ENCODE measurements around the gene PSIP1. TPM values are rescaled to one million over a fixed set of nuclear protein-coding genes. Genes with fewer than 3 reads are reported as not detected.
A peak's percentile ranks its signal among the peaks of the same experiment; 100 is the strongest.

The PSIP1 gene
- total and polyA plus RNA-seq, 2 experiments from 2014 or later = 35.1 to 37.3 TPM

GRCh38 chr9:15485836-15486666, 24.7 kb downstream of the PSIP1 start:
- H3K4me3 ChIP-seq = no peak overlapping the region
- no peaks in the 10 kb centered on the region for H3K4me1 ChIP-seq (ENCODE audit: insufficient read depth)
- no peaks in the 10 kb centered on the region for H3K27me3 ChIP-seq
- peak; percentile 53 for TF ChIP-seq CTCF (IDR thresholded peaks at IDR 0.05; ENCODE audit: poor library complexity)
- TF ChIP-seq EZH2 (IDR thresholded peaks at IDR 0.05; ENCODE audit: borderline replicate concordance) = no peak
- no peak for TF ChIP-seq EZH2phosphoT487 (IDR thresholded peaks at IDR 0.05; ENCODE audit: low read depth, severe bottlenecking, unreplicated experiment)
- no peak overlapping the region for H3K4me2 ChIP-seq
- DNase-seq (ENCODE audit: low spot score) = peak; percentile 29
- WGBS (ENCODE audit: low lambda C conversion rate, missing lambda C conversion rate) = 75% methylated on average over 2 of the region's 2 CpGs
- no peaks in the 10 kb centered on the region for H3K36me3 ChIP-seq (replicated peaks; ENCODE audit: insufficient read depth, low read depth)
- no peaks in the 10 kb centered on the region for H3K9me3 ChIP-seq (ENCODE audit: low read depth)
- no peak overlapping the region for H3K27ac ChIP-seq
- no peak overlapping the region for H2AFZ ChIP-seq
- no peaks in the 10 kb centered on the region for H4K20me1 ChIP-seq (ENCODE audit: insufficient read depth, poor library complexity, severe bottlenecking)
- H3K79me2 ChIP-seq = no peaks in the 10 kb centered on the region
- no peaks in the 10 kb centered on the region for H3K9me2 ChIP-seq (replicated peaks; ENCODE audit: insufficient read depth)

- H3K9me2 ChIP-seq (replicated peaks; ENCODE audit: insufficient read depth) = no peaks in the 10 kb centered on the region
- no peak for DNase-seq (ENCODE audit: low spot score)
- H3K4me2 ChIP-seq = no peak overlapping the region
- H3K27me3 ChIP-seq = no peaks in the 10 kb centered on the region
- H3K4me3 ChIP-seq = no peak overlapping the region
- H4K20me1 ChIP-seq (ENCODE audit: insufficient read depth, poor library complexity, severe bottlenecking) = no peaks in the 10 kb centered on the region
- H3K36me3 ChIP-seq (replicated peaks; ENCODE audit: insufficient read depth, low read depth) = no peaks in the 10 kb centered on the region
- TF ChIP-seq CTCF (IDR thresholded peaks at IDR 0.05; ENCODE audit: poor library complexity) (no peak), EZH2 (IDR thresholded peaks at IDR 0.05; ENCODE audit: borderline replicate concordance) (no peak), EZH2phosphoT487 (IDR thresholded peaks at IDR 0.05; ENCODE audit: low read depth, severe bottlenecking, unreplicated experiment) (no peak)
- H3K27ac ChIP-seq = no peak overlapping the region
- no peak overlapping the region for H2AFZ ChIP-seq
- no peaks in the 10 kb centered on the region for H3K4me1 ChIP-seq (ENCODE audit: insufficient read depth)
- WGBS (ENCODE audit: low lambda C conversion rate, missing lambda C conversion rate) = 96% methylated on average over 6 of the region's 6 CpGs
- no peaks in the 10 kb centered on the region for H3K9me3 ChIP-seq (ENCODE audit: low read depth)
- H3K79me2 ChIP-seq = no peaks in the 10 kb centered on the region
These were observed 26.0 kb downstream of the PSIP1 start for GRCh38 chr9:15484802-15485201.

GRCh38 chr9:15482146-15482545, 28.6 kb downstream of the PSIP1 start:
- H3K4me2 ChIP-seq = no peak overlapping the region
- H3K27me3 ChIP-seq = no peaks in the 10 kb centered on the region
- H3K9me2 ChIP-seq (replicated peaks; ENCODE audit: insufficient read depth) = no peaks in the 10 kb centered on the region
- H3K79me2 ChIP-seq = no peaks in the 10 kb centered on the region
- no peaks in the 10 kb centered on the region for H3K4me1 ChIP-seq (ENCODE audit: insufficient read depth)
- TF ChIP-seq EZH2 (IDR thresholded peaks at IDR 0.05; ENCODE audit: borderline replicate concordance) = no peak
- no peak for TF ChIP-seq CTCF (IDR thresholded peaks at IDR 0.05; ENCODE audit: poor library complexity)
- TF ChIP-seq EZH2phosphoT487 (IDR thresholded peaks at IDR 0.05; ENCODE audit: low read depth, severe bottlenecking, unreplicated experiment) = no peak
- WGBS (ENCODE audit: low lambda C conversion rate, missing lambda C conversion rate) = 73% methylated on average over 1 of the region's 1 CpG
- H3K36me3 ChIP-seq (replicated peaks; ENCODE audit: insufficient read depth, low read depth) = no peaks in the 10 kb centered on the region
- no peak overlapping the region for H3K27ac ChIP-seq
- H2AFZ ChIP-seq = no peak overlapping the region
- no peaks in the 10 kb centered on the region for H3K9me3 ChIP-seq (ENCODE audit: low read depth)
- no peak overlapping the region for H3K4me3 ChIP-seq
- DNase-seq (ENCODE audit: low spot score) = no peak
- H4K20me1 ChIP-seq (ENCODE audit: insufficient read depth, poor library complexity, severe bottlenecking) = no peaks in the 10 kb centered on the region
